Thyroid gland (tissue), 4 donors: ENCODE measurements around the gene SCP2.

ENCODE experiments used
- POLR2A ChIP-seq, 2 donors: fragments of 450-650 bp; IDR thresholded peaks; one replicate each; pipeline ENCODE4 v1.6.1; 2017; ENCODE audit warnings: antibody characterized with exemption in 2 of 2, mild to moderate bottlenecking in 2 of 2, moderate library complexity in 1 of 2
- TF ChIP-seq, protein P1 (sequence below), 6 experiments: fragments of 200-600 bp in 3 of 6; fragments of 450-650 bp in 3 of 6; sonication (generic) in 3 of 6; IDR thresholded peaks; one replicate each; pipeline ENCODE4 v1.5.1; 2016 to 2019; ENCODE audit warnings: antibody characterized with exemption in 6 of 6, mild to moderate bottlenecking in 2 of 6, inconsistent platforms in 1 of 6, moderate library complexity in 1 of 6

DNA sequence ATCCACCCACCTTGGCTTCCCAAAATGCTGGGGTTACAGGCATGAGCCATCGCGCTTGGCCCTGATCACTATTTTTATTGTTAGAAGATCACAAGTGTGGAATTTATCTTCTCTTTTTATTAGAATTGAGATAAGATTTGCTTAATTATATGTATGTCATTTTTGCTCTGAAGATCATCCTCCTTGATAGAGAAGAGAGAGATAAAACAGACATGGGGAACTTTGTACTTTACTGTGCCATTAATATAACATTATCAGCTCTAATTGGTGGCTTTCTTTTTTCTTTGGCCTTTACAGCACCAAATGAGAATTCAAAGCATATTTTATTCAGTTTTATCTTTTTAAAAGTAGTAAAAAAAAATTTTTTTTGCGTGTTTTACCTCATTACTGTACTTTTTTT is 46.8 kb downstream of the SCP2 start:
- TF ChIP-seq, protein P1, sequence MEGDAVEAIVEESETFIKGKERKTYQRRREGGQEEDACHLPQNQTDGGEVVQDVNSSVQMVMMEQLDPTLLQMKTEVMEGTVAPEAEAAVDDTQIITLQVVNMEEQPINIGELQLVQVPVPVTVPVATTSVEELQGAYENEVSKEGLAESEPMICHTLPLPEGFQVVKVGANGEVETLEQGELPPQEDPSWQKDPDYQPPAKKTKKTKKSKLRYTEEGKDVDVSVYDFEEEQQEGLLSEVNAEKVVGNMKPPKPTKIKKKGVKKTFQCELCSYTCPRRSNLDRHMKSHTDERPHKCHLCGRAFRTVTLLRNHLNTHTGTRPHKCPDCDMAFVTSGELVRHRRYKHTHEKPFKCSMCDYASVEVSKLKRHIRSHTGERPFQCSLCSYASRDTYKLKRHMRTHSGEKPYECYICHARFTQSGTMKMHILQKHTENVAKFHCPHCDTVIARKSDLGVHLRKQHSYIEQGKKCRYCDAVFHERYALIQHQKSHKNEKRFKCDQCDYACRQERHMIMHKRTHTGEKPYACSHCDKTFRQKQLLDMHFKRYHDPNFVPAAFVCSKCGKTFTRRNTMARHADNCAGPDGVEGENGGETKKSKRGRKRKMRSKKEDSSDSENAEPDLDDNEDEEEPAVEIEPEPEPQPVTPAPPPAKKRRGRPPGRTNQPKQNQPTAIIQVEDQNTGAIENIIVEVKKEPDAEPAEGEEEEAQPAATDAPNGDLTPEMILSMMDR (IDR thresholded peaks at IDR 0.05), result no peak
- no peak for TF ChIP-seq POLR2A (IDR thresholded peaks at IDR 0.05)
